Amniotic epithelial cell (primary cell): ENCODE results near the gene HSPH1.
"Not testable (repeated sequence)": the region's sequence is repeated elsewhere in the genome, so short reads cannot be mapped to it uniquely, and the experiment has no call there.

Experiments used
- DNase-seq: peaks from one replicate; pipeline ENCODE4 v3.0.0-alpha.2; 2010; ENCODE audit warnings: low read depth

Gene HSPH1

GRCh38 chr13:31131470-31131961, 30.2 kb downstream of the HSPH1 start:
- DNase-seq, result no peak

GRCh38 chr13:31129419-31129818, 32.3 kb downstream of the HSPH1 start:
- DNase-seq, result no peak

- no peak for DNase-seq
Observed at GRCh38 chr13:31124204-31124603, 37.5 kb downstream of the HSPH1 start.

GRCh38 chr13:31122544-31123260, 39.0 kb downstream of the HSPH1 start:
- DNase-seq, result no peak

GRCh38 chr13:31122143-31122542, 39.6 kb downstream of the HSPH1 start:
- DNase-seq, result no peak

GRCh38 chr13:31121379-31122140, 40.1 kb downstream of the HSPH1 start:
- DNase-seq, result no peak

GRCh38 chr13:31119966-31120700, 41.6 kb downstream of the HSPH1 start:
- peak; percentile 46 for DNase-seq

GRCh38 chr13:31119526-31119925, 42.2 kb downstream of the HSPH1 start:
- no peak for DNase-seq

GRCh38 chr13:31116224-31116623, 45.5 kb downstream of the HSPH1 start:
- DNase-seq, result no peak

- no peak for DNase-seq
Observed at GRCh38 chr13:31115616-31116015, 46.1 kb downstream of the HSPH1 start.

GRCh38 chr13:31114641-31115040, 47.1 kb downstream of the HSPH1 start:
- DNase-seq, result no peak

GRCh38 chr13:31111136-31111535, 50.6 kb downstream of the HSPH1 start:
- peak; percentile 61 for DNase-seq

- DNase-seq, result no peak
Observed at GRCh38 chr13:31110617-31111016, 51.1 kb downstream of the HSPH1 start.

GRCh38 chr13:31110169-31110568, 51.5 kb downstream of the HSPH1 start:
- no peak for DNase-seq

GRCh38 chr13:31107109-31107508, 54.6 kb downstream of the HSPH1 start:
- no peak for DNase-seq

GRCh38 chr13:31105856-31106255, 55.8 kb downstream of the HSPH1 start:
- DNase-seq, result no peak

GRCh38 chr13:31105020-31105795, 56.5 kb downstream of the HSPH1 start:
- DNase-seq, result no peak

- DNase-seq, result no peak
Observed at GRCh38 chr13:31102905-31103304, 58.8 kb downstream of the HSPH1 start.

- DNase-seq, result no peak
Observed at GRCh38 chr13:31101472-31102170, 60.1 kb downstream of the HSPH1 start.

- no peak for DNase-seq
Observed at GRCh38 chr13:31100721-31101120, 61.0 kb downstream of the HSPH1 start.

GRCh38 chr13:31097911-31098434, 63.7 kb downstream of the HSPH1 start:
- DNase-seq, result not testable (repeated sequence)
